Limb (tissue), 2 donors: ENCODE data around the gene LETM1.

Source experiments
- DNase-seq, 2 donors: peaks; one replicate each; pipeline ENCODE4 v3.0.0-alpha.2; 2016; ENCODE audit errors: extremely low spot score in 2 of 2

LETM1 gene

GRCh38 chr4:1807332-1807777 lies 48.6 kb downstream of the LETM1 start:
- DNase-seq: no peak

- DNase-seq: no peak
Measured at GRCh38 chr4:1806596-1807331, 49.2 kb downstream of the LETM1 start.

- no peak for DNase-seq
Measured at GRCh38 chr4:1806223-1806564, 49.8 kb downstream of the LETM1 start.

GRCh38 chr4:1805493-1806222 lies 50.3 kb downstream of the LETM1 start:
- no peak for DNase-seq

GRCh38 chr4:1804638-1805492 lies 51.1 kb downstream of the LETM1 start:
- no peak for DNase-seq

GRCh38 chr4:1803523-1804423 lies 52.2 kb downstream of the LETM1 start:
- DNase-seq: no peak

GRCh38 chr4:1802720-1803522 lies 53.0 kb downstream of the LETM1 start:
- DNase-seq: no peak

GRCh38 chr4:1802151-1802715 lies 53.7 kb downstream of the LETM1 start:
- no peak for DNase-seq

GRCh38 chr4:1801286-1801958 lies 54.5 kb downstream of the LETM1 start:
- no peak for DNase-seq

- no peak for DNase-seq
Measured at GRCh38 chr4:1800805-1801204, 55.2 kb downstream of the LETM1 start.

- DNase-seq: no peak
Measured at GRCh38 chr4:1799387-1800375, 56.3 kb downstream of the LETM1 start.

GRCh38 chr4:1798580-1799386 lies 57.2 kb downstream of the LETM1 start:
- no peak for DNase-seq

- no peak for DNase-seq
Measured at GRCh38 chr4:1797861-1798579, 57.9 kb downstream of the LETM1 start.

- no peak for DNase-seq
Measured at GRCh38 chr4:1797298-1797860, 58.6 kb downstream of the LETM1 start.

GRCh38 chr4:1796486-1797204 lies 59.3 kb downstream of the LETM1 start:
- DNase-seq: no peak
